Spleen (tissue), 11 donors: ENCODE data around the gene IDNK. TPM values are rescaled to one million over a fixed set of nuclear protein-coding genes. Genes with fewer than 3 reads are reported as not detected.
A peak's percentile ranks its signal among the peaks of the same experiment; 100 is the strongest.

Source experiments
- DNase-seq: peaks from one replicate; pipeline ENCODE4 v3.0.0-alpha.2; 2020
- H3K27ac ChIP-seq, 8 donors: fragments of 200-600 bp; sonication (generic) in 7 of 8; 1 replicate in 4 of 8; 2 replicates in 4 of 8; pipeline versions ENCODE4 v1.5.0 to v1.8.0; 2016 to 2021; ENCODE audit warnings: inconsistent platforms in 4 of 8, mild to moderate bottlenecking in 4 of 8, moderate library complexity in 1 of 8
- H3K27me3 ChIP-seq, 7 donors: fragments of 200-600 bp; sonication (generic) in 6 of 7; replicated peaks in 1 of 7; 1 replicate in 4 of 7; 2 replicates in 3 of 7; pipeline versions ENCODE4 v1.5.0 to v1.8.0; 2016 to 2021; ENCODE audit warnings: inconsistent platforms in 3 of 7, mild to moderate bottlenecking in 1 of 7
- H3K36me3 ChIP-seq, 6 donors: fragments of 200-600 bp; sonication (generic) in 5 of 6; 1 replicate in 4 of 6; 2 replicates in 2 of 6; pipeline versions ENCODE4 v1.5.0 to v1.8.0; 2016 to 2021; ENCODE audit warnings: inconsistent platforms in 2 of 6
- H3K4me1 ChIP-seq, 6 donors: fragments of 200-600 bp; sonication (generic) in 5 of 6; 1 replicate in 3 of 6; 2 replicates in 3 of 6; pipeline versions ENCODE4 v1.5.0 to v1.8.0; 2016 to 2021; ENCODE audit warnings: inconsistent platforms in 3 of 6
- H3K4me3 ChIP-seq, 8 donors: fragments of 200-600 bp; sonication (generic) in 7 of 8; 1 replicate in 4 of 8; 2 replicates in 4 of 8; pipeline versions ENCODE4 v1.5.0 to v1.8.0; 2016 to 2021; ENCODE audit warnings: inconsistent platforms in 4 of 8, mild to moderate bottlenecking in 4 of 8, moderate library complexity in 2 of 8
- H3K9me3 ChIP-seq, 8 donors: fragments of 200-600 bp; sonication (generic) in 7 of 8; 1 replicate in 4 of 8; 2 replicates in 4 of 8; pipeline versions ENCODE4 v1.5.0 to v1.8.0; 2016 to 2021; ENCODE audit warnings: inconsistent platforms in 4 of 8
- CTCF ChIP-seq, 11 experiments: fragments of 200-600 bp in 7 of 11; fragments of 450-650 bp in 4 of 11; sonication (generic) in 4 of 11; IDR thresholded peaks in 8 of 11; conservative IDR thresholded peaks in 3 of 11; 1 replicate in 7 of 11; 2 replicates in 4 of 11; pipeline versions ENCODE4 v1.4.0 to v1.8.0; 2016 to 2021; ENCODE audit warnings: antibody characterized with exemption in 11 of 11, inconsistent platforms in 4 of 11, mild to moderate bottlenecking in 1 of 11
- POLR2A ChIP-seq, 3 donors: fragments of 450-650 bp; IDR thresholded peaks; one replicate each; pipeline ENCODE4 v1.5.1; 2017; ENCODE audit warnings: antibody characterized with exemption in 3 of 3, mild to moderate bottlenecking in 1 of 3
- POLR2AphosphoS5 ChIP-seq, 3 donors: sonication (generic); formaldehyde crosslinking; IDR thresholded peaks; one replicate each; pipeline ENCODE4 v1.5.1; 2017; ENCODE audit warnings: antibody characterized with exemption in 3 of 3
- WGBS, 5 donors: extraction: QIAGEN DNeasy Blood & Tissue Kit in 3 of 5; methylation state at CpG; one replicate each; pipeline versions ENCODE4 v1.1.5 to v1.1.7; 2013 to 2018; 5-methylcytosine and 5-hydroxymethylcytosine counted together
- intact Hi-C: fragments of 100-400 bp; cut with DNase I; formaldehyde crosslinking; loops from one replicate; pipeline ENCODE4 v1.15.0; 2023; ENCODE audit warnings: low total_unique reads
- polyA plus RNA-seq, 3 donors: library from polyadenylated mRNA; stranded (reverse); fragments of 200-250 nt; gene quantifications; one replicate each; pipeline ENCODE4 v1.2.1, GENCODE V29; 2013
- total RNA-seq, 7 donors: library from RNA; depleted of rRNA in 3 of 7; stranded (reverse); fragments of >200 nt in 3 of 7; fragmentation: NEBNext Ultra II Directional in 4 of 7; extraction: Animal tissue kit (Norgen Biotek cat#: 25700) in 4 of 7; gene quantifications; one replicate each; pipeline versions ENCODE4 v1.1.0 to v1.2.1, GENCODE V29; 2016 to 2021
- donor health status: healthy with polysubstance abuse.
- donor health status: DM: no; HTN: no; CAD: no; lungs with moderate emphysema.
- donor health status: DM: no; HTN: no; CAD: no.
- donor health status: Bipolar disorder and iron deficiency.
- donor health status: healthy.
- donor health status: DM: no; HTN: no; CAD: no.
- donor health status: DM: yes; HTN: yes; CAD: no.

The IDNK gene
- total and polyA plus RNA-seq, 10 donors, result 3.5 to 14.8 (median 9.0) TPM

GRCh38 chr9:83656952-83657351 is 34.0 kb downstream of the IDNK start:
- H3K36me3 ChIP-seq, result peaks cover 2 to 100% (median 68%) of the 10 kb centered on the region in 6 donors
- no peak for TF ChIP-seq POLR2AphosphoS5 (IDR thresholded peaks at IDR 0.05)
- TF ChIP-seq CTCF (IDR thresholded peaks at IDR 0.05 in 8 of 11, conservative IDR thresholded peaks at IDR 0.05 in 3 of 11), result no peak
- TF ChIP-seq POLR2A (IDR thresholded peaks at IDR 0.05), result no peak
- H3K27me3 ChIP-seq, result no peaks in the 10 kb centered on the region
- H3K4me3 ChIP-seq, result no peak overlapping the region
- no peak for DNase-seq
- intact Hi-C loops, result no loop called here
- H3K9me3 ChIP-seq, result no peaks in the 10 kb centered on the region
- WGBS, 5 donors, result 78 to 85% (median 80%) methylated on average over 6 of the region's 6 CpGs
- peaks cover 0 to 8% (median 0%) of the 10 kb centered on the region in 6 donors for H3K4me1 ChIP-seq
- H3K27ac ChIP-seq, result no peak overlapping the region

- WGBS, 5 donors, result 93 to 99% (median 97%) methylated on average over 3 of the region's 3 CpGs
- TF ChIP-seq CTCF (IDR thresholded peaks at IDR 0.05 in 8 of 11, conservative IDR thresholded peaks at IDR 0.05 in 3 of 11) (no peak), POLR2AphosphoS5 (IDR thresholded peaks at IDR 0.05) (no peak), POLR2A (IDR thresholded peaks at IDR 0.05) (no peak)
- Histone ChIP-seq H3K4me1 (peaks cover 8 to 27% (median 11%) of the 10 kb centered on the region in 6 donors), H3K4me3 (no peak overlapping the region), H3K27ac (no peak overlapping the region), H3K9me3 (no peaks in the 10 kb centered on the region), H3K36me3 (peaks cover 0 to 99% (median 69%) of the 10 kb centered on the region in 6 donors), H3K27me3 (no peaks in the 10 kb centered on the region)
- intact Hi-C loops, result no loop called here
- no peak for DNase-seq
Observed at GRCh38 chr9:83662933-83663332, 40.0 kb downstream of the IDNK start.

- Histone ChIP-seq H3K4me1 (peaks cover 8 to 27% (median 11%) of the 10 kb centered on the region in 6 donors), H3K9me3 (no peaks in the 10 kb centered on the region), H3K27ac (peak overlapping the region; percentile 30 to 79 (median 61)), H3K27me3 (no peaks in the 10 kb centered on the region), H3K4me3 (no peak overlapping the region), H3K36me3 (peaks cover 0 to 99% (median 51%) of the 10 kb centered on the region in 6 donors)
- WGBS, 5 donors, result 30 to 39% (median 34%) methylated on average over 5 of the region's 5 CpGs
- no peak for TF ChIP-seq CTCF (IDR thresholded peaks at IDR 0.05 in 8 of 11, conservative IDR thresholded peaks at IDR 0.05 in 3 of 11)
- TF ChIP-seq POLR2A (IDR thresholded peaks at IDR 0.05), result no peak
- no peak for TF ChIP-seq POLR2AphosphoS5 (IDR thresholded peaks at IDR 0.05)
- DNase-seq, result no peak
- intact Hi-C loops, result no loop called here
Observed at GRCh38 chr9:83665580-83666200, 42.7 kb downstream of the IDNK start.

- no peak for DNase-seq
- Histone ChIP-seq H3K27ac (no peak overlapping the region), H3K4me3 (no peak overlapping the region), H3K9me3 (no peaks in the 10 kb centered on the region), H3K36me3 (peaks cover 0 to 99% (median 46%) of the 10 kb centered on the region in 6 donors), H3K4me1 (peaks cover 8 to 27% (median 11%) of the 10 kb centered on the region in 6 donors), H3K27me3 (no peaks in the 10 kb centered on the region)
- TF ChIP-seq POLR2A (IDR thresholded peaks at IDR 0.05), result no peak
- TF ChIP-seq POLR2AphosphoS5 (IDR thresholded peaks at IDR 0.05), result no peak
- no peak for TF ChIP-seq CTCF (IDR thresholded peaks at IDR 0.05 in 8 of 11, conservative IDR thresholded peaks at IDR 0.05 in 3 of 11)
- 95 to 98% (median 97%) methylated on average over 1 of the region's 1 CpG for WGBS, 5 donors
- intact Hi-C loops, result no loop called here
Observed at GRCh38 chr9:83669067-83669466, 46.1 kb downstream of the IDNK start.
